Measurements from ENCODE around the gene KRT27.
A peak's percentile ranks its signal among the peaks of the same experiment; 100 is the strongest.
"Not testable (repeated sequence)": the region's sequence is repeated elsewhere in the genome, so short reads cannot be mapped to it uniquely, and the experiment has no call there.

Gene KRT27, protein sequence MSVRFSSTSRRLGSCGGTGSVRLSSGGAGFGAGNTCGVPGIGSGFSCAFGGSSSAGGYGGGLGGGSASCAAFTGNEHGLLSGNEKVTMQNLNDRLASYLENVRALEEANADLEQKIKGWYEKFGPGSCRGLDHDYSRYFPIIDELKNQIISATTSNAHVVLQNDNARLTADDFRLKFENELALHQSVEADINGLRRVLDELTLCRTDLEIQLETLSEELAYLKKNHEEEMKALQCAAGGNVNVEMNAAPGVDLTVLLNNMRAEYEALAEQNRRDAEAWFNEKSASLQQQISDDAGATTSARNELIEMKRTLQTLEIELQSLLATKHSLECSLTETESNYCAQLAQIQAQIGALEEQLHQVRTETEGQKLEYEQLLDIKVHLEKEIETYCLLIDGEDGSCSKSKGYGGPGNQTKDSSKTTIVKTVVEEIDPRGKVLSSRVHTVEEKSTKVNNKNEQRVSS

DNA sequence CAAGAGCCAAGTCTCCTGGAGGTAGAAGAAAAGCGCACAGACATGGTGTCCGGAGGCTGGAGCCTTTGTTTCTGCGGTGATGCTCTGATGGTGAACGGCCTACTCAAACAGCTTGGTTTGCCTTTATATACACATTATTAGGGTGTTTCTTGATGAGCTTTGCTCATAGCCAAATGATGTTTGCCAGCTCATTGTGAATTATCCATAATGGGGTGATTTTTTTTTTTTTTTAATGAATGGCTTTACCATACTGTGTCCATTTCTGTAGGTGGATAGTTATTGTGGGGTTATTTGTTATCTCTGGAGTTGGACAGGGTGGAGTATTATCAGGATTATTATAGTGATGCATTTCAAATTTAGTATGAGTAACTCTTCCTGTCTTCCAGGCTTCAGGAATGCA, at the start of gene KRT27:
Gene KRT27 (minus strand): TSS at position 101 of the 400 bp plus-strand sequence. CDS start 57 bp downstream, at position 44.
- no peak for DNase-seq (ENCODE audit: low spot score)

DNA sequence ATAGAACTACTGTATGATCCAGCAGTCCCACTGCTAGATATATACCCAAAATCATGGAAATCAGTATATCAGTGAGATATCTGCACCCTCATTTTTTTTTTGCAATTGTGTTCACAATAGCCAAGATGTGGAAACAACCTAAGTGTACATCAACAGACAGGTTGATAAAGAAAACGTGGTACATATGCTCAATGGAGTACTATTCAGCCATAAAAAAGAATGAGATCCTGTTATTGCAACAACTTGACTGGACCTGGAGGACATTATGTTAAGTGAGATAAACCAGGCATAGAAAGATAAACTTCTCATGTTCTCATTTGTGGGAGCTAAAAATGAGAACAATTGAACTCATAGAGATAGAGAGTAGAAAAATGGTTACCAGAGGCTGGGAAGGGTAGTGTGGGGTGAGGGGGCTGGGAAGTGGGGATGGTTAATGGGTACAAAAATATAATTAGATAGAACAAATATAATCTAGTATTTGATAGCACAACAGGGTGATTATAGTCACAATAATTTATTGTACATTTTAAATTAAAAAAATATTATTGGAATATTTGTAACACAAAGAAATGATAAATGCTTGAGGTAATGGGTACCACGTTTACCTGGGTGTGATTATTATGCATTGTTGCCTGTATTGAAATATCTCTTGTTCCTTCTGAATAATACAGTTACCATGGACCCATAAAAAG, 47.9 kb upstream of the KRT27 start:
- DNase-seq (ENCODE audit: low spot score) = no peak

DNA sequence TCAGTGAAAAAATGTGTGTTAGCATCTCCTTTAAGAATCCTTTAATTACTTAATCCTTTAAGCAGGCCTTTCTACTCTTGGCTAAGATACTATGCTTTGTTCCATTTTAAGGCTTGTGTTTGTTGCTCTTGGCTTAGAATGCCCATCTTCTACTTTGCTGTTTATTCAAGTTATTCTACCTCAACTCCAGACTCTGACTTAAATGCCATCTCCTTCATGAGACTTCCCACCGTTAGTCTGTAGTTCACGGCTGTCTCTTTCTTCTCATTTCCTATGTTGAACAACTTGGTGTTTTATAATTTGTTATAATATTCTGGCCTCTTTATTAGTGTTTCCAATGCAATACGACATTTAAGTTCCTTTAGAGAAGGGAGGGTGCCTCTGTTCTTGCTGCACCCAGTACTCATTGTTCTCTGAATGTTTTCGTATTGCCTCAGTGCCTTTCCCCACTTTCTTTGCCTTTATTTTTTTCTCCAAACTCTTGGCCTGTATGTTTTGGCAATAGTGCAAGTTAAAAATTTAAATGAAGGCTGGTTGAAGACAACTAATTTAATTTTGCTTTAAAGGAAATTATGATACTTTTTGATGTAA, 46.2 kb upstream of the KRT27 start:
- DNase-seq (ENCODE audit: low spot score) = no peak

DNA sequence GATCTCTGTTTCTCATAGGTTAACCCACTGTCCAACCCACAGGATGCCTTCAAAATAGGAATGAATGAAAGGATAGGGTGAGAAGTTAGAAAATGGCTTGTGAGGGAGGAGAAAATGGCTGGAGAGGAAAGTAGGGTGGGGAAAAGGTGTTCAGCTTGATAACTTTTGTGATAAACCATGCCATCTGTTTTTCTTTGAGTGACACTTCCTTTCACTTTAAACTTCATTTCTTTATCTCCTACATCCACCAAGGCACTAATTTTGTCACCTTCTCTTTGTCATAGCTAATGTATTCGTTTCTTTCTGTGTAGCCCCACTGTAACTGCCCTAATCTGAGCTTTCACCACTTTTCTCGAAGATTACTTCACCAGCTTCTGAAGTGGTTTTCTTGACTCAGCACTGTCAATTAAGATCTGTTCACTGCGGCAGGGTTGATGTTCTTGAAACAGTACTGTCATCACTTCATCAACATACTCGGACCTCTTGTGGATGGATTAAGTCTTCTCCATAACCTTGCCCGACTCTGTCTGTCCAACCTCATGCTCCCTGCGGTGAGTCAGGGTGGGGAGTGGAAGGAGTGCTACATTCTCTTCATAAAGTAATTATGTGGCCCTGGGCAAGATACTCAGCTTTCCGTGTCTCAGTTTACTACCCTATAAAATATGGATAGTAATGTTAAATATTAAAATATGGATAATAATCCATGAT, 45.5 kb upstream of the KRT27 start:
- no peak for DNase-seq (ENCODE audit: low spot score)

DNA sequence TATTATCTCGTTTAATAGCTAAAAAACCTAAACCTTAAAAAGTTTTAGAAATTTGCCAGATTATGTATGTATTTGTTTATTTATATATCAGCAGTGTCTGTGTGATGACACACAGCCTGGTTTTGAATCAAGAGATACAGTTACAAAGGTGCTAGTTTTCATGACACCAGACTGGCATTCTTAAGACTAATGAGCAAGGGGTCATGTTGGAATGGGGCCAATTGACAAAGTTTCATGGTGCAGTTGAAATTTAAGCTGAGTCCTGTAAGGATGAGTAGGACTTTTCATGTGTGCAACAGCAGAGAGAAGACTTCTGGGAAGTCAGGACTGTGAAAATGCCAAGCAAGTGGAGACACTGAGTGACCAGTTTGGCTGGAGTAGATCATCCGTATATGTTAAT, 43.2 kb upstream of the KRT27 start:
- DNase-seq (ENCODE audit: low spot score) = no peak

DNA sequence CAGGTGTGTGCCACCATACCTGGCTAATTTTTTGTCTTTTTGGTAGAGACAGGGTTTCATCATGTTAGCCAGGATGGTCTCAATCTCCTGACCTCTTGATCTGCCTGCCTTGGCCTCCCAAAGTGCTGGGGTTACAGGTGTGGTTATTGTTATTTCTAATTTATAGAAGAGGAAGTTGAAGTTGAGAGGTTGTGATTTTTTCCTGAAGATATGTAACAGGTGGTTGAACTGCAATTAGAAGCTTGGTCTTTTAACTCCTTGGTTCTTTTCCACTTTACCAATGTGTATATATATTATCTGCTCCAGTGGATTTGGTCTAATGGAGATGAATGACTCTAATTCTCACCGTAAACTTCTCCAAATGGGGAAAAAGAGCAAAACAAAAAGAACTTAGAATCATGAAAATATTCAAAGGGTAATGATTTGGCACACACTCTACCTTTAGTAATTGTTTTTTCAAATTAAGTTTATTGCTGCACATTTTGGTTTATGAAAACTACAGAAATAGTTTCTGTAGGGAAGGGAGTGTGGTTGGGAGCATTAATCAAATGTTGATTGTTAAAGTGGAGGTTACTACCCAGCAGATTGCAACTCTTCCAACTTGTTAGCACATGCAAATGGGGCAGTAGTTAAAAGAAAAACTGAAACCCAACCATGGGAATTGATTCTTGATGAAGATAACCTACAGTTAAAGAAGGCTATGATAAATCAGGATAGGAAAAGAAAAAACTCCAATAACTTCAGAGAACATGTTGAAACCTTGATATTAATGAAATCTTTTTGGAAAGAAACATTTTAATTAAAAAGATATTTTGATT, 41.9 kb upstream of the KRT27 start:
- no peak for DNase-seq (ENCODE audit: low spot score)

DNA sequence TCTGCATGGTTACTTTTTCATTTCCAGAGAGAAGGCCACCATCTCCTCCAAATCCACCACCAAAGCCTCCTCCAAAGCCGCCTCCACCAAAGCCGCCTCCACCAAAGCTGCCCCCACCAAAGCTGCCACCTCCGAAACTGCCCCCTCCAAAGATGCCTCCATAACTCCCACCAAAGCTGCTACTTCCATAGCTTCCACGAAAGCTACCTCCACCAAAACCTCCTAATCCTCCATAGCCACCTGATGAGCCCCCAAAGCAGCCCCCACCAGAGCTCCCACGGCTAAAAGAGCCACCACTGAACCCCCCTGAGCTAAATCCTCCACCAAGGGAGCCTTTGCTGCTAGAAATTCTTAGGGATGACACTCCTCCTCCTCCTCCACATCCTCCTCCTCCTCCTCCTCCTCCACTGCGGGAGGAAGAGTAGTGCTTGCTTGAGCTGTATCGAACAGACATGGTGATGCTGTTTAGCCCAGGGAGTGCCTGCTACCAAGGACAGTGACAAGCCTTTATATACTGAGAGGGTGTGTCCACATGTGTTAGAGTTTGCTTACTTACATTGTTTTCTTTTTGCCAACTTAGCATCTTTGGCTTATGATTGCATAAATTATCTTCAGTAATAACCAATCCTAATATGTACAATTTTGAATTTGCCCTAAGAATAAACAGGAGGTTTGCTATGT, 39.9 kb upstream of the KRT27 start, which contains the start of gene KRT10:
Gene KRT10 (minus strand): TSS at position 483 of the 681 bp plus-strand sequence. CDS start 29 bp downstream, at position 454.
- no peak for DNase-seq (ENCODE audit: low spot score)

DNA sequence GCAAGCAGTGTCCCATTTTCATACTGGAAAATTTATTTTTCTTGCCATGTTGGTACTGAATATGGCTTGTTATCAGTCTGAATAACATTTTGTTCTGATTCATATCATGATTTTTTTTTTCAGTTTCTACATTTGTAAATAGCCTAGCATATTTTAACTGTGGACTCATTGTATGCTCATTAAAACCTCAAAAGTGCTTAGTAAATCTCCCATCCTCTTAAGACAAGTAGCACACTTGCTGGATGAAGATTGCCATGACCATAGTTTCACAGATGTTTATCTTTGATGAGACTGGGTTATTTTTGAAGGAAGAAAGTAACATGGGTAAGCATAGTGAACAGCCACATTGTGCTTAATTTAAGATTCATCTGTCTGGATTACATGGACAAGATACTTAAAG, 39.2 kb upstream of the KRT27 start:
- DNase-seq (ENCODE audit: low spot score) = no peak

DNA sequence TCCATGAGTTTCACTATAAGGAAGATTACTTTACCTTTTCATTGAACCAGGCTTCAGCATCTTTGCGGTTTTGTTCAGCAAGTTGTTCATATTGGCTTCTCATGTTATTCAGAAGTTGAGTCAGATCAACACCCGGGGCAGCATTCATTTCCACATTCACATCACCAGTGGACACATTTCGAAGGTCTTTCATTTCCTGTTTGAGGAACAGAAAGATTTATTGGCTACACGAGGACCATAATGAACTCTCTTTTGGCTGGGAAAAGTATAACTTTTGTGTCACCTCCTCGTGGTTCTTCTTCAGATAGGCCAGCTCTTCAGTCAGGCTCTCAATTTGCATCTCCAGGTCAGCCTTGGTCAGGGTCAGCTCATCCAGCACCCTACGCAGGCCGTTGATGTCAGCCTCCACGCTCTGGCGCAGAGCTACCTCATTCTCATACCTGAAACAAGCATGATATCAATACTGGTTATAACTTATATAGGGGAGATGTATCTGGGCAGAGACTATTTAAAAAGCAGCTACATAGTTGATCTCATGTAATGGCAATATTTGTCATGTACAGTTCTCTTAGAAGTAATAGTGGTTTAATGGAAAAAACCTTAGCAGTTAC, 38.0 kb upstream of the KRT27 start:
- no peak for DNase-seq (ENCODE audit: low spot score)

DNA sequence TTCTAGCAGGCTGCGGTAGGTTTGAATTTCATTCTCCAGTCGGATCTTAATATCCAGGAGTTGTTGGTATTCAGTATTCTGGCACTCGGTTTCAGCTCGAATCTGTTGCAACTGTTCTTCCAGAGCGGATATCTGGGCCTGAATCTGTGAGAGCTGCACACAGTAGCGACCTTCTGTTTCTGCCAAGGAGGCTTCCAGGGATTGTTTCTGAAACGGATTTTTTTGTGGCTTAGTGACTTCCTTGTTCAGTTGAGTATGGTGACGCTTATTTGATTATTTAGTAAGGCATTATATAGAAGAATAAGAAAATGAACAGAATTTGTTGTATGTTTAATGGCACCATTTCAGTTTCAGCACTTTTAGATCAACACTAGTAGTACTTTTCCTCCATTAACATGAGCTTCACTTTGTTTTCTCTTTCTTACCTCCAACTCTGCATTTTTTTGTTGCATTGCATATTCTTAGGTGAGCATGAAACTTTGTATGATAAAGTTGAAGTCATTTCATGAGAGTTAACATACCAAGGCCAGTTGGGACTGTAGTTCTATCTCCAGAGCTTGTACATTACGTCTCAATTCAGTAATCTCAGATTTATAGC, 37.3 kb upstream of the KRT27 start:
- DNase-seq (ENCODE audit: low spot score) = no peak

DNA sequence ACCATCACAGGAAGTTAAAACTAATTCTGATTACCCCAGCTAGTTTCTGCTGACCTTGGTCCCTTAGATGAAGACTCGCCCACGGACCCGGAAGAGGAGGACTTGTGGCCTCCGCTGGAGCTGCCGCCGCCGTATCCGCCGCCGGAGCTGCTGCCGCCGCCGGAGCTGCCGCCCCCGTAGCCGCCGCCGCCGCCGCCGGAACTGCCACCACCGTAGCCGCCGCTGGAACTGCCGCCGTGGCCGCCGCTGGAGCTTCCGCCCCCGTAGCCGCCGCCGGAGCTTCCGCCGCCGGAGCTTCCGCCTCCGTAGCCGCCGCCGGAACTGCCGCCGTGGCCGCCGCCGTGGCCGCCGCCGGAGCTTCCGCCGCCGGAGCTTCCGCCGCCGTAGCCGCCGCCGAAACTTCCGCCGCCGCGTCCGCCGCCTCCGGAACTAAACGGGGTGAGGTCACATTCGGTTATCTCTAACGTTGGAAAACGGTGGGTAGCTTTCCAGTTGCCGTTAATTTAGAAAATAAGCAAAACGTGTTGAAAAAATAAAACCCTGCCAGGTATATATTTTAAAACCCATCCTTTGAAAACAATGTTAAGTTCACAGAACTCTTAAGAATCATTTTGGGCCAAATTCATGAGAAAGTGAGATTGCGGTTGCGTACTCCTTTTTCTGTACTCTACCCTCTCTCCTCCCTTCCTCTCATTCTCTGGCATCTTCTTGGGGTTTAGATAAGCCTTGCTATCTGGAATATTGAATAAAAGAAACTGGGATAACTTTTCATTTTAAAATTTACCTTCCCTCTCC, 36.6 kb upstream of the KRT27 start:
- peak; percentile 85 for DNase-seq (ENCODE audit: low spot score)

DNA sequence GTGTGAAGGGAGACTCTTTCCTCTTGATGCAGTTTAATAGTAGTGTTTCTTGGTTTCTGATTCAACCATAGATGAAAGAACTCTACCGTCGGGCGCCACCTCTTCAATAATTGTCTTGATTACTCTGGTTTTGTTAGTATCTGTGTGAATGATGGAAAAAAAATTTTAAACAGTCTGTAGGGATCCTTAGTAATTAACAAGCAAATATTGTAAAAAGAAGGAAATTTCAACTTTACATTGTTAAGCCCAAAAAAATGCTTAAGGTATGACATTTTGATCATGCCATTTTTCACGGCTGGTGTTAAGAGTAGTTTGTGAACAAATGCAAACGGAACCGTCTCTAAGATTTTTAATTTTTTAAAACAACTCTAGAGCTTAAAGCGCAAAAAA, 36.0 kb upstream of the KRT27 start:
- DNase-seq (ENCODE audit: low spot score) = no peak

DNA sequence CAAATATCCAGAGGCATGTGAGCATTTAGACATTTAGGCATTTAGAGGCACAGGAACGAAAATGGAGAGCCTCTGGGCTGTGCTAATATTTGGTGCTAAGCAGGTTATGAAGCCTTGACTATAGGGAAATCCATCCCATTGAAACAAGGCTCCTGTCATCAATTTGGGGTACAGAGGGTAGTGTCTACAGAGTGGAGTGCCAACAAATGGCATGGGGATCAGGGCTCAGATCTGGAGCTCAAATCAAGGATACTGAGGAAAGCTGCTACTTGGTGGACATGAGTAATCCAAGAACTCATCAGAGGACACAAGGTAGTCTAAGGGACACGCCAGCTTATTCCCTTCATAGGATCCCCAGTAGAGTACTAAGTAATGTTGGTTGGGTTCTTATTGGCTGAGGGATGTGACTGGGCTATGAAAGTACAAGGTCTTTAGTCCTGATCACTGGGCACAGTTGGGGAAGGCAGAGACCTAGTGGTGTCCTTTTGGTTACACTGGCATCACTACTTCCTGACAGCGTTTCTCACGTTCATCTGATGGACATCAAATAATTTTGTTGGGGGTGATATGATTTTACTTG, 34.8 kb upstream of the KRT27 start:
- no peak for DNase-seq (ENCODE audit: low spot score)

DNA sequence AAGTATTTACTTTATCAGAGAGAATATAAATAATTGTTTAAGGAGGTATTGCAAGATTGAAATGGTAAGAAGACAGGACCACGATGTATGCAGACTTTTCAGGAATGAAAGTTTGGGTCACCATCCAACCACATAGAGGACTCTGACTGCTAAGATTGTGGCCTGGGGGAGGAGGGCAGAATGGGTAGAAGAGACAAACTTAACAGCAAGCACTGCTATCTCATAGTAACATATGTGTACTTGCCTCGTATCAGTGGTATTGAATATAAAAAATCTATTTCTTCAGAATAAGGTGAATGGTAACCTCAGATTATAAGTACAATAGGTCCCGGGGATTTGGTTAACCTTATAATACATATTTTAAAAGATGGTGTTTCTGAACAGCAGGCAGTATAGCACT, 34.2 kb upstream of the KRT27 start:
- DNase-seq (ENCODE audit: low spot score) = no peak

DNA sequence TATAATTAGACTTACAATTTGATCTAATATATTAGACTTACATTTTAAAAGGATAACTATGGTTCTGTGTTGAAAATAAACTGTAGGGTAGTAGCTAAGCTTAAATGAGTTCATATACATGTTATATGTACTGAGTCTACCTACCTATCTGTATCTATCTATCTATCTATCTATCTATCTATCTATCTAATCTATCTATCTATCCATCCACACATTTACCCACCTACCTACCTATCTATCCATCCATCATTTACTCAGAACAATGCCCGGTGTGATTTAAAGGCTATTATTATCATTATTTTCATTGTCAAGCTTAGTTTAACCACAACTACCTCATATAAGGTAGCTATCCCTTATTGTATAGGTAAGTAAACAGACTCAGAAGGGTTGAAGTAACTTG, 33.0 kb upstream of the KRT27 start:
- no peak for DNase-seq (ENCODE audit: low spot score)

DNA sequence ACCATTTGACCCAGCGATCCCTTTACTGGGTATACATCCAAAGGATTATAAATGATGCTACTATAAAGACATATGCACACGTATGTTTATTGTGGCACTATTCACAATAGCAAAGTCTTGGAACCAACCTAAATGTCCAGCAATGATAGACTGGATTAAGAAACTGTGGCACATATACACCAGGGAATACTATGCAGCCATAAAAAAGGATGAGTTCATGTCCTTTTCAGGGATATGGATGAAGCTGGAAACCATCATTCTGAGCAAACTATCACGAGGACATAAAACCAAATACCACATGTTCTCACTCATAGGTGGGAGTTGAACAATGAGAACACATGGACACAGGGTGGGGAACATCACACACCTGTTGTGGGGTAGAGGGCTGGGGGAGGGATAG, 32.3 kb upstream of the KRT27 start:
- not testable (repeated sequence) for DNase-seq (ENCODE audit: low spot score)

DNA sequence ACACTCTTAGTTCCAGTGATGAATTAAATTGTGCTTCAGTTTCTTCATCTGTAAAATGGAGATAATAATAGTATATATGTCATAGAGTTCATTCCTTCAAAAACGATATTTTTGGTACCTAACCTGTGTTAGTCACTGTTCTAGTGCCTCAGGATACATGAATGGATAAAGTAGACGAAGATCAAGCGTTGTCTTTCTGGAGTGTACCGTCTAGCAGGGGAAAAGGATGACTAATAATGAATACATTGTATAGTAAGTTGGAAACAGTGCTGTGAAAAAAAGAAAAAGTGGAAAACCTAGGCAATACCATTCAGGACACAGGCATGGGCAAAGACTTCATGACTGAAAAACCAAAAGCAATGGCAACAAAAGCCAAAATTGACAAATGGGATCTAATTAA, 31.5 kb upstream of the KRT27 start:
- no peak for DNase-seq (ENCODE audit: low spot score)

DNA sequence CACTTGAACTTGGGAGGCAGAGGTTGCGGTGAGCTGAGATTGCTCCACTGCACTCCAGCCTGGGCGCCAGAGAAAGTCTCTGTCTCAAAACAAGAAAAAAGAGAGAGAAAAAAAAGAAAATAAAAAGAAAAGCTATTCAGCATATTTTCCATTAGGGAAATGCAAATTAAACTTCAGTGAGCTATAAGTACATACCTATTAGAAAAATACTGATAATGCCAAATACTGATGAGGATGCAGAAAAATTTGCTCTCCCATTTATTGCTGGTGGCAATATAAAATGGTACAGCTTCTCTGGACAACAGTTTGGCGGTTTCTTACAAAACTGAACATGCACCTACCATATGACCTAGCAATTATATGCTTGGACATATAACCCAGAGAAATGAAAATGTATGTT, 30.3 kb upstream of the KRT27 start:
- DNase-seq (ENCODE audit: low spot score) = no peak

DNA sequence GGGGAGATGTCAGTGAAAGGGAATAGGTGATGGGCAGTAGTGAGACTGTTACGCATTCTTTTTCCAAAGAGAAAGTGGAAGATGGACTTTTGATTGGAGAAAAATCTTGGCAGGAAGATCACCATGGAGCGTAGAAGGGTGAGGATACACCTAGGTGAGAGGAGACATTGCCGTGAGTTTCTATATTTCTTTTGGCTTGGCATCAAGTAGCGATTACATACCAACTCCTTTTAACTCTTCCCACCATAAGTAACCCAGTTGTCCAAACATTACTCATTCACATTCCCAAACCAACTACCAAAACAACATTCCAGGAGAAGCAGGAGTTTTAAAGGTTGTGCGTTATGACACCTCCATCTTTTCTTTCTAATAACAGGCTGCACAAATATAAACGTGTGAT, 28.1 kb upstream of the KRT27 start:
- DNase-seq (ENCODE audit: low spot score) = no peak

Measured in CD4-positive, alpha-beta T cell treated with Interleukin-15 for 4 hours (primary cell).